ENCODE measurements around the gene LMO3.

The LMO3 gene

DNA sequence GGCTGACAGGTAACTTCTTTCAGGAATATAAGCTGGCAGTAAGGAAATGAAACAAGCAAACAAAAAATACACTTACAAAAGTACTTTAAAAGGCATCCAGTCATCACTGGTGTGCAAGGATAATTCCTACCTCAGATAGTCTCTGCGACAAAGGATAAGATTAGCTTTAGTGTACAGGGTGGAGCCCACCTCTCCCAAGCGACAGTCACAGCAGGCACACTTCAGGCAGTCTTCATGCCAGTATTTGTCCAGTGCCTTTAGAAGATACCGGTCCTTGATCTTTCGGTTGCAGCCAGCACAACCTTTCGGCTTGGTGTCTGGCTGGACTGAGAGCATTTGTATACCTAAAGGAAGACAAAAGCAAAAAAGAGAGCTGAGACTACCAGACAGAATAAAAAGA lies 5.4 kb downstream of the LMO3 start:
- no peak for DNase-seq (ENCODE audit: low read depth, low spot score)

DNA sequence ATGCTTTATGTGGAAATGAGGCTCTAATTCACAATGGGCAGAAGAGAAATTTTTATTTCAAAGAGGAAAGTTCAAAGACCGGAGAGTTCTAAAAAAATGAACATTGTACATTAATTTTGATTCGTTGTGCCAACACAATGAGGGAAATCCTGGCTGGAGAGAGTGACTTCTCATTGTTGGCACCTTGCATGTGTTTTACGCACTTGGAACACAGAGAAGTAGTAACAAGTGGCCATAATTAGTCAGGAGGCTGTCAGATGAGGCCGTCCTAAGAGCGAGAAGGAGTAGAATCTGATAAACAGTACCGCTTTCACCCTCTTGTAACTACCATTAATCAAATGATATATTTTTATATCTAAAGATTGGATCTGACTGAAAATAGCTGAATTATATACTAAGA lies 6.9 kb downstream of the LMO3 start:
- no peak for DNase-seq (ENCODE audit: low read depth, low spot score)

DNA sequence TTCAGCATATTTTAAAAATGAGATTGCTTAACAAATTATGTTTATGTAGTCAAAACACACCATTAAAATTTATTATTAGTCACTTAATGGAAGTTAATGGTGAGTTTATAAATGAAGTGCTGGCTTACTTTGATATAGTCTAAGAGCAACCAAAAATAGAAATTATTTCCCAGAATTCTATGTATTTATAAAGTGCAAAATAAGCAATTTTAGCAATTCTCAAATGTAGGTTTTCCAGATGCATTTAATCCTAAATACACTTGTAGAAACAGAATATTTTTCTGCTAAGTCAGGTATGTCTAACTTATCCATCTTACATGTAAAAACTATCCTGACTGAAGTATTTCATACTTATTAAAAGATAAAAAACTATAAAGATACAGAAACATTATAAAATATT lies 11.2 kb downstream of the LMO3 start:
- no peak for DNase-seq (ENCODE audit: low read depth, low spot score)

DNA sequence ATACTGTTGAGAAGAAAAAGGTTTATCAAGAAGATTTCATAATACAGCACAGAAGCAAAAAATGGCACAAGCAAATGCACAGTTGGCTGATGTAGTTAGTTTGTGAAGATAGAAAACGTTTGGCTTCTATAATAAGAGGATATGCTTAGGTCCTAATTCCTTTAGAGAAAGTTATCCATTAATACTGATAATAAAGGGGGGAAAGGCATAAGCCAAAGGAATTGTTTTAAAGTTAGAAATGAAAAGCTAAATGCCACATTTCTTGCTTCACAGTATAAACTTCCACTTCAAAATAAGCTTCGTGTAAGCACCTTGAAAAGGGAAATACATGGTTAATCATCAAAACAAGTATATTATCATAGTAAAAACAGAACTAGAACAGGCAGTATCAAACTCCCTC lies 12.4 kb downstream of the LMO3 start:
- no peak for DNase-seq (ENCODE audit: low read depth, low spot score)

DNA sequence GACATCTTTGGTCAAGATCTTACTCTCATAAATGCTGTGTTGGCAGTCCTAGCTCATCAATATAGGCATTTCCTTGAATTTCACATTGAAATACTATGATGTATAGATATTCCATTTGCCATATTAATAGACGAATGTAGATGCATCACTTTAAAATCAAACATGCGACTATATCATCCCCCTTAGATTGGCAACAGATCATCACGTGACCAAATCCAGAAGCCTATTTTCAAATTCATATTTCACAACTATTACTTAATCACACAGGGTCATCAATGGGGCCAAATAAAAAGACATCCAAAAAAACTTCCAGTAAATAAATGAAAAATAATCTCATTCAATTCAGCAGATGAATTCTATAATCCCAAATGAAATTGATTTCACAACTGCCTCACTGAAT lies 15.3 kb downstream of the LMO3 start:
- DNase-seq (ENCODE audit: low read depth, low spot score), result no peak

DNA sequence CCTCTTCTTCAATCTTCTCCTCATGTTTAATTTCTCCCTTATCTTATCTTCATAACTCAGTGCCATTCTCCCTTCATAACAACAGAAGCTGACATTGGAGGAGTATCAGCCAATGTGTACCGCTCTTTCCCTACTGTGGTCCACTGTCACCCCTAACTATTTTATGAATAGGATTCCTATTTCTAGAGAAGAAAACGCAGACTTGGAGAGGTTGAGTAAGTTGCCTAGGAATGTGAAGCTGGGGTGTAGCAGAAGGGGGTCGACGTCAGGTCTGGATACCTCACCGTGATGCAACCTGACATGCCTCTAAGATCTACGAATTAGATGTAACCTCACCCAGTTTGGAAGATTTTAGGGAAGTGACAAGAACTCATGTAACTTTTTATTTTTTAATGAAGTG lies 17.1 kb downstream of the LMO3 start:
- DNase-seq (ENCODE audit: low read depth, low spot score), result no peak

DNA sequence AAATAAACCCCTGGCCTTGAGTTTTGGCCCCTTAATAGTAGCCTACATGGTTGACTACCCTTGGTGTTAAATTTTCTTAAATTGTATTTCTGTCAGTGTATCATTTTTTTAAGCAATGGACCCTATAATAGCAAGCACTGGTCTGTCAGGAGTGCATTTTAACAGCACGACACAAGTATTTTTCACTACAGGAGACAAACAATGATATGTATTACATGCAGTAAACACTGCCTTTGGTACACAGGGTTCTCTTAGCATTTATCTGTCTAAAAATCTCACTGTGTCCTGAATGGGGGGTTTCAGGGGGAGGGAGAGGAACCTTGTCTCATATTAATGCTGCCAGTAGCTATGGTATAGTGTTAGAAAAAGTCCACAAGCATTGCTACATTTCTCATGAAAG lies 18.4 kb downstream of the LMO3 start:
- no peak for DNase-seq (ENCODE audit: low read depth, low spot score)

DNA sequence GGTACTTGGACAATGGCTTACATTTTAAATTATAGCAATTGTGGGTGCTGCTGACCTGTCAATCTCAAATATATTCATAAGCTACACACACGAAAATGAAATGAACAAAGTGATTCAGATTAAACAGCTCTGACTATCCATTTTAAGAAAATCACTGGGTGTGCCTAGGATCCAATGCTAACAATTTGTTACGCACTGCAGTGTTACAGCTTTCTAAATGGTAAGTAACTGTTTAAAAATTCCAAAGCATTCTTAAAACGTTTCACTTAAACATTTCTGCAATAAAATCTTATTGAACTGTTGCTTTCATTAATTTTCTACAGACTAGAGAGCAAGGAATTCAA lies 18.9 kb downstream of the LMO3 start:
- no peak for DNase-seq (ENCODE audit: low read depth, low spot score)

DNA sequence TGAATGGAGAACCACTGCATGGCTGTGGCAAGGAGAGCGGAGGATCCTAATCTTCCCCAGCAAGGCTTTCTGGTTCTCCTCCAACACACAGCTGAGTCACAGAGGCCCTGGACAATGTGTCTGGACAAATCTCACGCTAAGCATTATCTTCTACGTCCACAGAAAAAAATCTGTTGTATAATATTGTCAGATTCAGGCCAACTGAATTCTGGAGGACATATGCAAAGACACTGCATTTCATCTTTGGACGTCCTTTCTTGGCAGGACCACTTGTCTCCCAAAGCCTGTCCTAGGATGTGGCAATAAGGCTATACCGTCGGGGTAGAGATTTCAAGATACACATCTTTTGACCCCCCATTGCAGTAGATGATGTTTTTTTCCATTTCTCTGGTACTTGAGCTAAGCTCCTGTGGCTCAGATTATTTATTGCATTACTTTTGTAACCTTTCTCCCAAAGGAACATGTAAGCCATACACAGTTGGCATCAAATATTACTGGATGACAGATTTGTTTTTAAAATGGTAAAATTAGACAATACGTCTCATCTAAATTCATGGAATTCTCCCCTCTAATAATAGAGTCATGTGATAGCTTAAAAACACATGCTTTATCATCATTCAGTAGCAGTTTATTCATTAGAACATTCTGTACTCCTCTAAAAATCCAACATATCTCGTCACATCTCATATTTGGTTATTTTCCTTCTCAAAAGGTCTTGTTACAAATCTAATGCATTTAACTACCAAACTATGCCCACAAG lies 19.4 kb downstream of the LMO3 start:
- DNase-seq (ENCODE audit: low read depth, low spot score), result no peak

DNA sequence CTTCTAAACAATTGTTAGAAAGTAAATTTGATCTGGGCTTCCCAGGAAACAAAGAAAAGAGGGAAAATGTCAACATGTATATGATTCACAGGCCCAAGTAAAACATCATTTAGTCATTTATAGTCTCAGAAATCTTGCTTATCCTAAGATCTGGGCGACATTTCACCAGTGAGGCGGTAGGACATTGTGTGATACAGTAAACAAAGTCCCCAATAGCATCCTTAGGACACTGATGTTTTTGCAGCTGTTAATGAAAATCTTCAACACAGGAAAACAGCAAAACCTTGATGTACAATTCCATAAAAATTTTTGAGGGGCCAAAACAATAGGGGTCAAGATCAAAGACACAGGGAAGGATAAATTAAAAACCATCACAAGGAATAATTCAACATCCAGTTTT lies 20.2 kb downstream of the LMO3 start:
- DNase-seq (ENCODE audit: low read depth, low spot score), result no peak

DNA sequence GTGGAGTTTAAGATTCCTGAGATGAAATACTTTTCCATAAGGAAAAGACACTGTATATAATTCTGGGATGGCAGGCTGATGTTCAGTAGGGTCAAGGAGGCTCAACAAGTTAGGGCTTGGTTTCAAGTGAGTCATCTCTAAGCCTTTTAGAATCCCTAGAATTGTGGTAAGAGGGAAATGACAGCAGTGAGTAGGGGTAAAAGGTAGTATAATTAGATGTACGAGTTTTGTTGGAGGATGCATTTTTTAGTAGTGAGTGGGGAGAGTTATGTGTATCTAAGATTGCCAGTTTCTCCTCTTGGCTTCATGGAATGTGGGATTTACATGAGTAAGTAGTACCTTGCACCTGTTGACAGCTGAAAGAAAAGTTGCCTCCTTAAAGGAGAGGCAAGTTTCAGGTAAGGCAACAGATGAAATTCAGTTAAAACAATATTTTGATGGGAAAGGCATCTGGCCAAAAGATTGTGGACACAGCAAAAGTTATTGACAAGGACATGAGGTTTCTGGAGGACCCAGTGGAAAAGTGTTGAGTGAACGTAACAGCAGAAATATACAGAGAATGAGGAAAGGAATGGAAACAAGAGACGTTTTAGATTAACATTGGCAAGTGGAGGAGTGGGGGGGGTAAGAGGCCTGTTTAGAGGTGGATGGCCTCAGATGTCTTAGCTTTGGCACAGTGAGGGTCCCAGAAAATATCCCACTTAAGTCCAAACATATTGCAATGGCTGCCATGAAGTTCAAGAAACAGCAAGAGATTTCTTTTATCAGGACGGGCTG lies 21.8 kb downstream of the LMO3 start:
- no peak for DNase-seq (ENCODE audit: low read depth, low spot score)

DNA sequence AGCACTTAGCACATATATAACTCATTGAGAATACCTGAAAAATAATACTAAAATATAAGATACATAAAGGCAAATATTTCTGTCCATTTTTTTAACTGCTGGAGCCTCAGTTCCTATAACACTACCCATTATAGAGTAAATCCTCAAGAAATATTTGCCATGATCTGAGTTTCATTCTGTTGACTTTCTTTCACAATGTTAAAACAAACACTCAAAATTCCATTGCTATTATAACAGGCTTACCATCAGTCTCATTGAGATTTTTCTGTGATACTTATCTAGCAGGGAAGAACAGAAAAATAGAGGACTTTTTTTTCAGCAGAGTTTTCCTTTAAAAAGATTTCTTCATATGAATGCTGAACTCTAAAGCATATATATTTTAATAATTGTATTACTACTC lies 24.5 kb downstream of the LMO3 start:
- no peak for DNase-seq (ENCODE audit: low read depth, low spot score)

DNA sequence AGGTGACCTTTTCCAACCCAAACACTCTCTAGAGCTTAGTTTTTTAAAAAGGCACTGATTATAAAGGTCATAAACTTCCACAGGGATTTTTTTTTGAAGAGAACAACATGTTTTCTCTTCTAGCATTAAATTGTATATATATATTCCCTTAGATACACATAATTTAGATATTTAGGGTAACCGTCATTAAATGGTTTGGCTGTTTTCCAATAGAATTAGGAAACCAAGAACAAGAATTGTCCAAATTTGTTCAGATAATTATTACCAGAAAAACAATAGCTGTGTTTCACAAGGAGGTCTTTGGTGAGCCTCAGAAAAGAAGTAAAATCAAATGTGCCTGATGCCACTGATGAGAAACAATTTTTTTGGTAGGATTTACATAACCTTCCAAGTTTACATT lies 26.9 kb downstream of the LMO3 start:
- DNase-seq (ENCODE audit: low read depth, low spot score), result no peak

DNA sequence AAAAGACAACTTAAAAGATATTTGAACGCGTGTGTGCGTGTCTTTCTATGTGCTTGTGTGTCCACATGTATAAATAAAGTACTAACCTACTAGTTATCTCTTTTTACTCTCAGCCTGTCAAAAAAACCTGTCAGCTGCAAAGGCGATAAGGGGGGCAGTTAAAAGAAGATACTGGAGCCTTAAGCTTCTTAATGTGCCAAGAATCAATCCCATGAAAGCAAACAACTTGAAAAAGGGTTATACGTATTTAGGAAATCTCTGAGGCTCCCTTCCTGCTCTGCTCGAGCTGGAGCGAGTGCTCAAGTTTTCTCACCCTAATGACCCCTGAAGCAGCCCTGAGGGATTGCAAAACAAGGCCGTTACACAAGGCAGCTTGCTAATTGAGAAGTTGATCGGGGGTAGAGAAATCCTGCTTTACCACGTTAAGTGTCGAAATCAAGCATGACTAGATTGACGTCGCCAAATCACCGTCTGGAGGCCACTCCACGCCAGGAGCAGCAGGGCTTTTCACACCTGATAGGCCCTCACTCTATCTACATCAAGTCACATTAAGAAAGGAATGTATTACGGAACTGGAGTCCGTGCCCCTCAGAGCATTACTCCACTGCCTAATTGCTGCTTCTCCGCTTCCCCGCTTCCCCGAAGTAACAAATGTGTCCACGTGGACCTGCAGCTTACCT lies 32.4 kb downstream of the LMO3 start:
- no peak for DNase-seq (ENCODE audit: low read depth, low spot score)

DNA sequence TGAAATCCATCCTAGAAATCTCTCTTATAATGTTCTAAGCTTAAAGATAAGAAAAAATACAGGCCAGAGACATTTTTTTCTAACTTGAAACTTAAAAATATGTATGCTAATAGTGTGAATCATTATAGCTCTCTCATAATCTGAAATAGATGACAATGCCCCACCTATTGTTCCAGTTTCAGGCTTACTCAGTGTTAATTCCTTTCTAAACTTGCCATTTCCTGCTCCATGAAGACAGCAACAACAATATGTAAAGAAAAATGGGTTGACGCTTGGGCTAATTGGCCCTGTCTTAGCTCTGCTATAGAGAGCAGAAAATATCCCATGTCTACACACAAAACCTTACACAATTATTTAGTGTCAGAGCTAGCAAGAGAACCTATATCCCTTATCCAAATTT lies 37.1 kb downstream of the LMO3 start:
- DNase-seq (ENCODE audit: low read depth, low spot score), result no peak

DNA sequence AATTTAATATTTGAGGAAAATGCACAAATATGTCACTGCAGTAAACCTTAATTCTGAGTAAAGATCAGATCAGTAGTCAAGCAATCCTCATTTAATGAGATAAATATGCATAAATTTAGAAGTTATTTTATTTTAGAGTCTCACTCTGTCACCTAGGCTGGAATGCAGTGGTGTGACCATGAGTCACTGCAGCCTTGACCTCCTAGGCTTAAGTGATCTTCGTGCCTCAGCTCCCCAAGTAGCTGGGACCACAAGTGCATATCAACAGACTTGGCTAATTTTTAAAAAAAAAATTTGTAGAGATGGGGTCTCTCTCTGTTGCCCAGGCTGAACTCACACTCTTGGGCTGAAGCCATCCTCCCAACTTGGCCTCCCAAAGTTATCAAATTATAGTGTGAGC lies 41.3 kb downstream of the LMO3 start:
- no peak for DNase-seq (ENCODE audit: low read depth, low spot score)

DNA sequence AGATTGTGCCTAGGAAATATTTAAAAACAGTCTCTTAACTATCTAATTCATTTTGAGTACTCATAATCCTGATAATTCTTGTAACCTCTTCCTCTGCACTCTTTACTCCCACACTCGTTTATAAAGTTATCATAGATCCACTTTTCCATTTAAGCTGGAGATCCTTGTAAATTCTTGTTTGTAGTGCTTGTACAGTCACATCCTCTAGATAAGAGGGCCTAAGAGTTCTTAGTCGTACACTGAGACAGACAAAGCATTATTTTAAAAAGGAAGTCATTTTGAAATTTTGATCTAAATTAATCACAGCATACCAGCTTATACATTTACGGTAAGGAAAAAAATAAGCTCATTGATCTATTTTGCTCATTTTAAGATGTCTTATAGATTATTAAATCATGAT lies 42.5 kb downstream of the LMO3 start:
- no peak for DNase-seq (ENCODE audit: low read depth, low spot score)

DNA sequence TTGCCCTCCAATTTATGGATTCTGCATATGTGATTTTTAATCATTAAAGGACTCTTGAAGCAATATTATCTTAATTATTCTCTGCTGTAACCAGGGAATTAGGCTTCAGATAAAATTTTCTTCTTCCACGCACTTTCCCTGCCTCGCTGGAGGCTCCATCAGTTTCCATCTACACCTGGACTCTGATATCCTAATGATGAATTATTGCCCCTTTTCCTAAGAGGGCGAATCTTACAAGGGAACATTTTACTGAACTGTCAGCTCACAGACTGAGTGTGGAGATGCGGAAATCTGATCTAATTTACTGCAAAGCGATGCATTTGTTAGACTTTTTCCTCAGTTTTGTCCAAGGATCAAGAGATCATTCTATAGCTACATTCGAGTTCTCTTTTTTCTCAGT lies 43.0 kb downstream of the LMO3 start:
- no peak for DNase-seq (ENCODE audit: low read depth, low spot score)

DNA sequence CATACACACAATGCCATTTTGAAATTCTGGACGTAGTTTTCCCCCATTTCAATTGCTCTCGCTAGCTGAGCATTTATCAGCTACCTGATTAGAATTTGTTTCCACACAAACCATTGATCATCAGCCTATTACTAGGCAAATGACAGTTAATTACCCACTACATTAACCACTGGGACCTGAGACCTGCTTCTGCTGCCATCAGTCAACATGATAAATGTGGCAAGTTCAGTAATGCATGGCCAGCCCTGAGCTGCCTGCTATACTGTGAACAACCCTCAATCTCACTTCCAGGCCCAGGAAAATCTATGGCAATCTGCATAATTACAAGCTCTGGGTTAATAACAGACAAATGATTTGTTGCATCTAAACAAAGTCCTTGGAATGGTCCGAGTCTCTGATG lies 43.5 kb downstream of the LMO3 start:
- DNase-seq (ENCODE audit: low read depth, low spot score), result no peak

DNA sequence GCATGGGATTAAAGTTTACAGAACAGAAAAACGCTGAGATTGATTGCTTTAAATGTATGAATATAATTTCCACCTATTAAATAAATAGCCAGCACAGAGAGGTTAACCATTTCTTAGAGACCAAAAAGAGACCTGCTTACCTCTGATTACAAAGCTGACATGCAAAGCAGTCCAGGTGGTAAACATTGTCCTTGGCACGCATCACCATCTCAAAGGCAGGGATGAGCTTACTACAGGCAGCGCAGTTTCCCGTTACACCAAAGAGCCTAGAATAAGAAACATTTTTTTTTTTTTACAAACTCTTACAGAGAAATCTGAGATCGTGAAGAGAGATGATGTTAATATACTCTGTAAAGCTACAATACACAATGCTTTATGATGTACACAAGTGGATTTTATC lies 45.7 kb downstream of the LMO3 start:
- DNase-seq (ENCODE audit: low read depth, low spot score), result no peak

DNA sequence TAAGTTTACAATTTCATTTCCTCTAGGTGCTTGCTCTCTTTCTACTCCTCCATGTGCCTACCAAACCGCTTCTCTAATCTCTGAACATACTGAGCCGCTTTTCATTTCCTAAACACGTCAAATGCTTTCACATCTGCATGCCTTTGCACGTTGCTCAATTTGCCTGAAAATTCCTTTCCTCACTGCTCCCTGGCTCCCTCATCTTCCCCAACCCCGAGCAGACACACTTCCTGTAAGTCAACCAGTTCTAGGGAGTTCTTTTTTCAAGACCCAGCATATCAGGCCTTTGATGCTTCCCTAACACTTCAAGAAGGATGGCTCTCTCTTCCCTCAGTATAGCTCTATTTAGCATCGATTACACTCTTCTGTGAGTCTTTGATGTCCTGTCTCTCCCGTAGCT lies 50.3 kb downstream of the LMO3 start:
- no peak for DNase-seq (ENCODE audit: low read depth, low spot score)

DNA sequence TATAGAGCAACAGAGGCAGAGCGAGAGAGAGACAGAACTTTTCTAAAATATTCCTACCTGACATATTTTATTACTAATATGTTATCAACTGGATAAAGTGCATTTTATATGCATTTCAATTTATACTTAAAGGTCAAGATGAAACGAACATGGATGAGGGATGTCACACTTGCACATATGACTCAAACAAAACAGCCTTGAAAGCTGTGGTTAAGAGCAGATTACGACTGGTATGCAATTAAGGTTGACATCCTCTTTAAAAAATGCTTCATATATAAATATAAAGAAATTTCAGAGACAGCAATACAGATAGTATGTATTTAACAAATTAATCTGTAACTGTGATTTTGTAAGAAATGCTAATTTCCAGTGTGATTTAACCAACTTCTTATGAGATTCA lies 52.5 kb downstream of the LMO3 start:
- no peak for DNase-seq (ENCODE audit: low read depth, low spot score)

DNA sequence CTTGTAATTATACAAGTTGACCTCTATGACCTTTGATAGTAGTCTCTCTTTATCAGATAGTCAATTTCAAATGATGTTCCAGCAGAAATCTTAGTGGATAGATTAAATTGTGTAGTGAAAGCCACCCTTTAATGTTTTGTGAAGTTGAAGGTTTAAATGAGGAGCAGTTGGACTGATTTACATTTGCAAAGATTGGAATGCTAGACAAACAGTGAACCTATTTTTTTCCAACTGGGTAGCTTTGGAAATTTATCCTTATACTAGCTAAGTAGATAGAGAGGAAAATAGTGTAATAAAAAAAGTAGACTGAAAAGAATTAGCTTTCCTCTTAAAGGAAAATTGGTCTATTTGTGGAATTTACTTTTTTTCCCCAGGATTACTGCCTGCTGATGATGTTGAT lies 53.7 kb downstream of the LMO3 start:
- DNase-seq (ENCODE audit: low read depth, low spot score), result no peak
